ENCODE measurements around the gene INPP4B.

Gene INPP4B

GRCh38 chr4:142846108-142846728 lies at the start of gene INPP4B:
INPP4B (minus strand) TSS chr4:142846301.
- peak in 5 of 14 donors; percentile 12 to 29 (median 21) for DNase-seq

- DNase-seq = no peak
Measured at GRCh38 chr4:142893012-142893411, 46.9 kb upstream of the INPP4B start.

- no peak for DNase-seq
Measured at GRCh38 chr4:142886566-142886965, 40.5 kb upstream of the INPP4B start.

GRCh38 chr4:142883040-142883832 lies 37.1 kb upstream of the INPP4B start:
- no peak for DNase-seq

GRCh38 chr4:142882159-142882558 lies 36.1 kb upstream of the INPP4B start:
- no peak for DNase-seq

GRCh38 chr4:142881331-142881730 lies 35.2 kb upstream of the INPP4B start:
- no peak for DNase-seq

- no peak for DNase-seq
Measured at GRCh38 chr4:142875117-142875516, 29.0 kb upstream of the INPP4B start.

- no peak for DNase-seq
Measured at GRCh38 chr4:142874684-142875083, 28.6 kb upstream of the INPP4B start.

- DNase-seq = no peak
Measured at GRCh38 chr4:142866685-142867084, 20.6 kb upstream of the INPP4B start.

- no peak for DNase-seq
Measured at GRCh38 chr4:142861351-142861750, 15.2 kb upstream of the INPP4B start.

GRCh38 chr4:142858965-142859364 lies 12.9 kb upstream of the INPP4B start:
- no peak for DNase-seq

- DNase-seq = no peak
Measured at GRCh38 chr4:142858446-142858845, 12.3 kb upstream of the INPP4B start.

- DNase-seq = no peak
Measured at GRCh38 chr4:142856576-142856975, 10.5 kb upstream of the INPP4B start.

- no peak for DNase-seq
Measured at GRCh38 chr4:142850478-142850877, 4.4 kb upstream of the INPP4B start.

GRCh38 chr4:142846729-142847596 lies 862 bp upstream of the INPP4B start:
- peak in 3 of 14 donors; percentile 1 to 29 (median 15) for DNase-seq

- peak in 1 of 14 donors; percentile 6 for DNase-seq
Measured at GRCh38 chr4:142845293-142846107, 601 bp downstream of the INPP4B start.

- no peak for DNase-seq
Measured at GRCh38 chr4:142844782-142845181, 1.3 kb downstream of the INPP4B start.

GRCh38 chr4:142840516-142841123 lies 5.5 kb downstream of the INPP4B start:
- DNase-seq = no peak

- no peak for DNase-seq
Measured at GRCh38 chr4:142838778-142839177, 7.3 kb downstream of the INPP4B start.

GRCh38 chr4:142832022-142832421 lies 14.1 kb downstream of the INPP4B start:
- DNase-seq = no peak

GRCh38 chr4:142826503-142827241 lies 19.4 kb downstream of the INPP4B start:
- no peak for DNase-seq

All from C1 segment of cervical spinal cord (tissue), 14 donors.